Osteocyte (in vitro differentiated cells): ENCODE measurements around the gene PDGFRB. TPM values are rescaled to one million over a fixed set of nuclear protein-coding genes. Genes with fewer than 3 reads are reported as not detected.
A peak's percentile ranks its signal among the peaks of the same experiment; 100 is the strongest.

Source experiments
- DNase-seq: peaks from one replicate; pipeline ENCODE4 v3.0.0; 2021; ENCODE audit warnings: mixed read lengths; ENCODE audit not compliant: unreplicated experiment; ENCODE audit errors: extremely low spot score
- H3K27ac Mint-ChIP-seq: one replicate; pipeline ENCODE4 v1.8.0; 2021; ENCODE audit warnings: mild to moderate bottlenecking, mixed read lengths; ENCODE audit not compliant: unreplicated experiment
- H3K27me3 Mint-ChIP-seq: one replicate; pipeline ENCODE4 v1.8.0; 2021; ENCODE audit warnings: mixed read lengths; ENCODE audit not compliant: unreplicated experiment
- H3K36me3 Mint-ChIP-seq: one replicate; pipeline ENCODE4 v1.8.0; 2021; ENCODE audit warnings: mixed read lengths; ENCODE audit not compliant: unreplicated experiment
- H3K4me1 Mint-ChIP-seq: one replicate; pipeline ENCODE4 v1.8.0; 2021; ENCODE audit warnings: mixed read lengths; ENCODE audit not compliant: unreplicated experiment
- H3K4me3 Mint-ChIP-seq: one replicate; pipeline ENCODE4 v1.8.0; 2021; ENCODE audit warnings: mild to moderate bottlenecking, moderate library complexity, mixed read lengths; ENCODE audit not compliant: unreplicated experiment
- H3K9me3 Mint-ChIP-seq: one replicate; pipeline ENCODE4 v1.8.0; 2021; ENCODE audit warnings: mixed read lengths; ENCODE audit not compliant: unreplicated experiment
- total RNA-seq: library from RNA; stranded (reverse); gene quantifications from 2 replicates; pipeline ENCODE4 v1.2.1, GENCODE V29; 2021
- TF ChIP-seq, protein P1 (sequence below): fragments of 200-600 bp; sonication (generic); IDR thresholded peaks from 2 replicates; pipeline ENCODE4 v1.5.0; 2021; ENCODE audit warnings: antibody characterized with exemption, mild to moderate bottlenecking, moderate library complexity

The PDGFRB gene
- total RNA-seq, 1 donor from 2014 or later = 1,093 TPM

DNA sequence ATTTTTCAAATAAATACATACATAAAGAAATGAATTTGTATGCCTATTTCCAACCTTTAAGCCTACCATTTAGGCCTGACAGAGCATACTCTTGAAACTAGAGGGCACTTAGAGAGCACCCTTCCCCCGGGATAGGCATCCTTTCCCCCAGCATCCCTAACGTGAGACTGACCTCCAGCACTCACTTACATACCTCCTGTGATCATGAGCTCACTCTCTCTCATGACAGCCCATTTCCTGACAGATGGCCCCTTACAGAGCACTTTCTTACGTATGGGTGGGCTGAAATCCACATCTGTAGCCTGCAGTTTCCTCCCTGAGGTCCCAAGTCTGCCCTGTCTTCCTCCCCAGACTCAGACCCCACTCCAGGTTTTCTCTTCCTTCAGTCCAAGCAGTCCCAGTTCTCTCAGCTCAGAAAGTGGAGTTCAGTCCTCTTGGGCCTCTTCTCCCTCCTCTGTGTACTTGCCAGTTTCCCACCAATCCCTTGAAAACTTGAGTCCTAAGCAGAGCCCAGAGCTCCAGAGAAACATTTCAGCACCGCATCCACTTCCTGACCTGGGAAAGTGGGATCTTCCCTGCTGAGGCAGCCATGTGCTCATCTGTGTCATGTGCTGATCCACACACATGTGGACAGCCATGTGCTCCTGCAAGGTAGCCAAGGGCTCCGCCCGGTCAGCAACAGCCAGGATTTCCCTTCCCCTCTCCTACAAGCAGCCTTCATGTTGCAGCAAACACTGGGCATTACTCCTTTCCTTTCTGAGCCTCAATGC is 8.8 kb upstream of the PDGFRB start:
- TF ChIP-seq, protein P1, sequence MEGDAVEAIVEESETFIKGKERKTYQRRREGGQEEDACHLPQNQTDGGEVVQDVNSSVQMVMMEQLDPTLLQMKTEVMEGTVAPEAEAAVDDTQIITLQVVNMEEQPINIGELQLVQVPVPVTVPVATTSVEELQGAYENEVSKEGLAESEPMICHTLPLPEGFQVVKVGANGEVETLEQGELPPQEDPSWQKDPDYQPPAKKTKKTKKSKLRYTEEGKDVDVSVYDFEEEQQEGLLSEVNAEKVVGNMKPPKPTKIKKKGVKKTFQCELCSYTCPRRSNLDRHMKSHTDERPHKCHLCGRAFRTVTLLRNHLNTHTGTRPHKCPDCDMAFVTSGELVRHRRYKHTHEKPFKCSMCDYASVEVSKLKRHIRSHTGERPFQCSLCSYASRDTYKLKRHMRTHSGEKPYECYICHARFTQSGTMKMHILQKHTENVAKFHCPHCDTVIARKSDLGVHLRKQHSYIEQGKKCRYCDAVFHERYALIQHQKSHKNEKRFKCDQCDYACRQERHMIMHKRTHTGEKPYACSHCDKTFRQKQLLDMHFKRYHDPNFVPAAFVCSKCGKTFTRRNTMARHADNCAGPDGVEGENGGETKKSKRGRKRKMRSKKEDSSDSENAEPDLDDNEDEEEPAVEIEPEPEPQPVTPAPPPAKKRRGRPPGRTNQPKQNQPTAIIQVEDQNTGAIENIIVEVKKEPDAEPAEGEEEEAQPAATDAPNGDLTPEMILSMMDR = no peak
- no peak for DNase-seq
- H3K4me1 Mint-ChIP-seq = peaks cover 46% of the 10 kb centered on the region
- no peak overlapping the region for H3K4me3 Mint-ChIP-seq
- H3K27me3 Mint-ChIP-seq = peaks cover 4% of the 10 kb centered on the region
- no peaks in the 10 kb centered on the region for H3K36me3 Mint-ChIP-seq
- H3K27ac Mint-ChIP-seq = peak overlapping the region; percentile 81
- H3K9me3 Mint-ChIP-seq = no peaks in the 10 kb centered on the region

DNA sequence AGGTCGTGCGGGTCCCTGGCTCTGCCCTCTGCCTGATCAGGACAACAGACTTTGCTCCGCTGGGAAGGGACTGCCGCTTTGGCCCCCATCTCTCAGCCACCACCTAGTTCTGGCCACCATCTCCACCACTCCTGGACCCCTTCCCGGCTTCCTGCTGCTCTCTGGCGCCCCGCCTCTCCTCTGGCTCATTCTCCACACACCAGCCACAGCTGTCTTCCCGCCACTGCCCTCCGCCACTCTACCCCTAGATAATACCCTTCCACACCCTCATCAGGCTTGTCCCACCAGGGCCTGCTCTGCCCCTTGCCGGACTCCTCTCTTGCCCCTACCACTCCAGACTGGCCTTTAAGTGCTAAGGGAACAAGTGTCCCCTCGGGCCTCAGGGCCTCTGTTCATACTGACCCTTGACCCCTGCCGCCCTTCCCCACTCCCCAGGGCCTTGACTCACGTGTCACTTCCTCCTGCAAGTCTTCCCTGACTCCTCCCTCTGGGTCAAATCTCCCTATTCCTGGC is 8.0 kb upstream of the PDGFRB start:
- Mint-ChIP-seq H3K27ac (peak overlapping the region; percentile 59), H3K9me3 (no peaks in the 10 kb centered on the region), H3K4me3 (no peak overlapping the region), H3K4me1 (peaks cover 54% of the 10 kb centered on the region), H3K27me3 (no peaks in the 10 kb centered on the region), H3K36me3 (no peaks in the 10 kb centered on the region)
- TF ChIP-seq, protein P1 = no peak
- DNase-seq = no peak

DNA sequence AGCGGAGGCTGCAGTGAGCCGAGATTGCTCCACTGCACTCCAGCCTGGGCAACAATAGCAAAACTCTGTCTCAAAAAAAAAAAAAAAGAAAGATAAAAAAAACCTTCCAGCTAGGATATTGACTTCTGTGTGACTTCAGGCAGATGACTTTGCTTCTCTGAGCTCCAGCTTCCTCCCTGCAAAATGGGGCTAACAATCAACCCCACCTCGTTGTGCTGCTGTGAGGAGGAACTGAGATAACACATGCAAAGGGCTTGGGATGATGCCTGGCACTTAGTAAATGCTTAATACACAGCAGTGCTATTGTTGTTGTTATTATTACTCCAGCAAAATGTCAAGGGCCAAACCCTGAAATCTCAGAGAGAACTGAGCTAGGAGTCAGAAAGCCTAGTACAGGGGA is 7.4 kb upstream of the PDGFRB start:
- peaks cover 60% of the 10 kb centered on the region for H3K4me1 Mint-ChIP-seq
- no peaks in the 10 kb centered on the region for H3K9me3 Mint-ChIP-seq
- DNase-seq = no peak
- TF ChIP-seq, protein P1 = no peak
- H3K36me3 Mint-ChIP-seq = no peaks in the 10 kb centered on the region
- no peaks in the 10 kb centered on the region for H3K27me3 Mint-ChIP-seq
- no peak overlapping the region for H3K27ac Mint-ChIP-seq
- no peak overlapping the region for H3K4me3 Mint-ChIP-seq

DNA sequence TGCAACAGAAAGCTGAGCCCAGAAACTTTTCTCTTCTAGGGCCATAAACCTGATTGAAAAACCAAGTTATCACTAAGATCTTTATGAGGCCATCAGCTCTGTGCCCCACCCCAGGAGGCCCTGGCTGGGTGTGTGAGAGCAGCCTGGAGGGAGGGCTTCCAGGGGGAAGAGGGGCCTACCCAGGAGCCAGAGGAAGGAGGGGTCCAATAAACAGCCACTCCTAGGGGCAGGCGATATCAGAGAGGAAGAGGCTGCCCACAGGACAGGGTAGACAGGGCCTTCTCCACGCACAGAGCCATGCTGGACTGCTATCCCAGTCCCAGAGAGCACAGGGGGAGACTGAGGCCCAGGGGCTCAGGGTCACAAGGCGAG is 6.5 kb upstream of the PDGFRB start:
- Mint-ChIP-seq H3K9me3 (no peaks in the 10 kb centered on the region), H3K36me3 (no peaks in the 10 kb centered on the region), H3K4me1 (peaks cover 69% of the 10 kb centered on the region), H3K27me3 (no peaks in the 10 kb centered on the region), H3K4me3 (no peak overlapping the region), H3K27ac (no peak overlapping the region)
- DNase-seq = no peak
- TF ChIP-seq, protein P1 = no peak

DNA sequence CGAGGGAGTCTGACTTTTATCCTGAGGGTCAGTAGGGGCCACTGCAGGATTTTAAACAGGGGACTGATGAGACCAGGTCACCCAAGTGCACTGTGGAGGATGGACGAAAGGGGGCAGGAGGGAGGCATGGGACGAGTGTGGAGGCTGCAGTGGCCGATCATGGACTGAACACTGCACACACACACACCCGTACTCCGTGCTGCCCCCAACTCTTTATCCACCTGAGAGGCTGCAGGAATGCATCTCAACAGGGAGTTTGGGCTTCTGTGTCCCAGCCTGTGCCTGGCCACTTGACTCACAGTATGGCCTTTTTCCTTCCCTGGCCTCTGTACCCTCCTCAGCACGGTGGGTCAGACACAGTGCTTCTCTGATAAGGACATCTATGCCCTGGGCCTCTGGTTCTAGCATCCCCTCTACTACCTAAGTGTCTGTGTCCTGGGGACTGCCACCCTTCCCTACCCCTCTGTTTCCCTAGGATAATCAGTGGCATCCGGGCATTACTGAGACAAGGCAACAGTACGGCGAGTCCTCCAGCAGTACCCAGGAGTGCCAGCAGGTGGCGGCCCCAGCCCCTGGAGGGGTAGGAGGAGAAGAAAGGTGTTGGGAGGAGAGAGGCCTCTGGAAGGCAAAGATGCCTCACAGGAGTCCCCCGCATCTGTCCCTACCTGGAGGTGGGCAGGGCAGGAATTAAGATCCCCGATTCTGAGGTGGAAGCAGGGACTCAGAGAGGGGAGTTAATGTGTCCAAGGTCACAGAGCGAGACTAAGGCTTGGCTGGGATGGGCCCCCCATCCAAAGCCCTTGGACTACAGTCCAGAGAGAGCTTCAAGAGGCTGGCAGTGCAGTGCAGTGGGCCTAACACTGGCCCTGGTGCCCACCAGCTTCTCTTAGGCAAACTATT is 5.8 kb upstream of the PDGFRB start:
- peak overlapping the region; percentile 23 for H3K4me3 Mint-ChIP-seq
- H3K4me1 Mint-ChIP-seq = peaks cover 75% of the 10 kb centered on the region
- no peaks in the 10 kb centered on the region for H3K36me3 Mint-ChIP-seq
- DNase-seq = peak; percentile 95
- no peaks in the 10 kb centered on the region for H3K27me3 Mint-ChIP-seq
- TF ChIP-seq, protein P1 = peak; percentile 89
- peak overlapping the region; percentile 94 for H3K27ac Mint-ChIP-seq
- H3K9me3 Mint-ChIP-seq = no peaks in the 10 kb centered on the region
